Naive thymus-derived CD8-positive, alpha-beta T cell (primary cell): ENCODE measurements around the gene TMEM74B. TPM values are rescaled to one million over a fixed set of nuclear protein-coding genes. Genes with fewer than 3 reads are reported as not detected.

Experiments used
- polyA plus RNA-seq, 3 donors: library from polyadenylated mRNA; unstranded; fragments of 300-500 nt; fragmentation: Illumina TruSeq; gene quantifications; one replicate each; pipeline ENCODE4 v1.2.3, GENCODE V29; 2021
- total RNA-seq, 8 experiments: library from RNA in 2 of 8; stranded (reverse) in 2 of 8; gene quantifications; one replicate each; pipeline ENCODE4 v1.2.3 and lab custom pipeline; 2021 to 2026

TMEM74B gene
- total and polyA plus RNA-seq, 5 experiments from 2014 or later = not detected

Other genes starting within 250 kb of the TMEM74B start
- under 1 TPM; 0.44 to 0.70 TPM for gene RSPO4, start 182.7 kb downstream of the TMEM74B start, total RNA-seq
- gene RSPO4, start 182.7 kb downstream of the TMEM74B start, polyA plus RNA-seq = not detected
- gene PSMF1, start 66.4 kb downstream of the TMEM74B start, total RNA-seq = 100 to 1,000 TPM; 106 to 110 TPM
- 100 to 1,000 TPM; 121 to 171 (median 152) TPM for gene PSMF1, start 66.4 kb downstream of the TMEM74B start, polyA plus RNA-seq
- under 1 TPM; 0.68 to 0.85 TPM for gene C20orf202, start 18.5 kb upstream of the TMEM74B start, total RNA-seq
- gene C20orf202, start 18.5 kb upstream of the TMEM74B start, polyA plus RNA-seq = not detected
- under 1 TPM in 1 of 2 experiments, not detected in 1; 0.49 TPM for gene RAD21L1, start 41.1 kb upstream of the TMEM74B start, total RNA-seq
- not detected for gene RAD21L1, start 41.1 kb upstream of the TMEM74B start, polyA plus RNA-seq
- 10 to 100 TPM; 25.7 to 26.6 TPM for gene SNPH, start 81.3 kb upstream of the TMEM74B start, total RNA-seq
- gene SNPH, start 81.3 kb upstream of the TMEM74B start, polyA plus RNA-seq = 10 to 100 TPM in 1 of 3 donors, 1 to 10 TPM in 2; 5.2 to 13.5 (median 6.3) TPM
- 1 to 10 TPM; 2.7 to 3.3 TPM for gene SDCBP2, start 144.2 kb upstream of the TMEM74B start, total RNA-seq
- 1 to 10 TPM in 1 of 3 donors, under 1 TPM in 2; 0.81 to 1.5 (median 0.98) TPM for gene SDCBP2, start 144.2 kb upstream of the TMEM74B start, polyA plus RNA-seq
- 10 to 100 TPM; 79.0 to 79.4 TPM for gene FKBP1A, start 208.1 kb upstream of the TMEM74B start, total RNA-seq
- gene FKBP1A, start 208.1 kb upstream of the TMEM74B start, polyA plus RNA-seq = 10 to 100 TPM; 47.2 to 50.4 (median 50.1) TPM